GM19397 (cell line): ENCODE data around the gene IGF2BP2.
"Not testable (repeated sequence)": the region's sequence is repeated elsewhere in the genome, so short reads cannot be mapped to it uniquely, and the experiment has no call there.

Experiments
- ATAC-seq: cut with Tn5 transposase; IDR thresholded peaks from one replicate; pipeline ENCODE4 v1.9.1; 2021; ENCODE audit warnings: mild to moderate bottlenecking, moderate library complexity; ENCODE audit not compliant: unreplicated experiment

IGF2BP2 gene

DNA sequence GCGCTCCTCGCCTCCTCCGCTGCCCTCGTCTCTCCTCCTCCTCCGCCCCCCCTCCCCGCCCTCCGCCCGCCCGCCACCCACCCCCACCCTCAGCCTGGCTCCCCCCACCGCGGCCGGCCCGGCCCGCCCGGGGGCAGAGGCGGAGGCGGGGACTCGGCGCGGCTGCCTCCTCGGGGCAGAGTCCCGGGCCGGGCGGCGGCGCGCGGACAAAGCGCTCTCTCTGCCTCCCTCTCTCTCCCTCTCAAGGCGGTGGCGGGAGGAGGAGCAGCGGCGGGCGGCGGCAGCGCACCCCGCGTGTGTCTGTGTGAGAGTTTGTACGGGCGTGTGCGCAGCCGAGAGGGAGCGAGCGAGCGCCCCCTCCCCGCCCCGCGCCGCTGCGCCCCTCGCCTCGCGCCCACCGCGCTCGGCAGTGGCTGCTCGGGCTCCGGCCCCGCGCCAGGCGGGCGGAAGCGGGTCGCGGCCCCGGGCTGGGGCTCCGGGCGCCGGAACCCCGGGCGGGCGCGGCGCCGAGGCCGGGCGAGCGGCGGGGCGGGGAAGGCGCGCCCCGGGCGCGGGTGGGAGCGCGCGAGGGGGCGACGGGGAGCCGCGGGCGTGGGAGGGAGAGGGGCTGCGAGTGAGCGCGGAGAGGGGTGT lies at the start of gene IGF2BP2:
TSS of gene IGF2BP2 (minus strand) at position 37 of the 633 bp plus-strand sequence. CDS start 82 bp downstream, outside the sequence.
- peak; percentile 75 for ATAC-seq

DNA sequence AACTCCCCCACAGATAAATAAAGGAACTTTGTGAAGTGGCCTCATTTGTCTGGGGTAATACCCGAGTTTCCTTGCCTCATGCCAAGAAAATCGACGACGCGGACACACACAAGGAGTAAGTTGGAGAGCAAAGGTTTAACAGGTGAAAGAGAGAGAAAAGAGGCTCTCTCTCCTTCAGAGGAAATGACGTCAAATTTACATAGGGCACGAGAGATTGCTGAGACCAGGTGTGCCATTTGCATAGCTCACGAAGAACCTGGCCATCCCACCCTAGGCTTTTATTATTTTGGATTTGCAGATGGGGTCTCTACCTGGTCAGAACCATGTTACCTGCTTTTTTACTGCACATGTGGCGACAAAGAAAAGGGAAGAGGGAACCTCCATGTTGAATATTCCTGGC lies 49.3 kb upstream of the IGF2BP2 start:
- no peak for ATAC-seq

DNA sequence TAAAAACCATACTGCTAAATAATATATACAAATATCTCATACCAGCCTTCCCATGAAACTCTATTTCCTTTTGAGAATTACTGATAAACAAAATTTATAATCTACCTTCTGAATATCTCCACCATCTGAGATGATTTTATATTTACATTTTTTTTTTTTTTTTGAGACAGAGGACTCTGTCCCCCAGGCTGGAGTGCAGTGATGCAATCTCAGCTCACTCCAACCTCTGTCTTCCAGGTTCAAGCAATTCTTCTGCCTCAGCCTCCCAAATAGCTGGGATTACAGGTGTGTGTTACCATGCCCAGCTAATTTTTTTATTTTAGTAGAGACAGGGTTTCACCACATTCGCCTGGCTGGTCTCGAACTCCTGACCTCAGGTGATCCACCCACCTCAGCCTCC lies 42.8 kb upstream of the IGF2BP2 start:
- no peak for ATAC-seq

DNA sequence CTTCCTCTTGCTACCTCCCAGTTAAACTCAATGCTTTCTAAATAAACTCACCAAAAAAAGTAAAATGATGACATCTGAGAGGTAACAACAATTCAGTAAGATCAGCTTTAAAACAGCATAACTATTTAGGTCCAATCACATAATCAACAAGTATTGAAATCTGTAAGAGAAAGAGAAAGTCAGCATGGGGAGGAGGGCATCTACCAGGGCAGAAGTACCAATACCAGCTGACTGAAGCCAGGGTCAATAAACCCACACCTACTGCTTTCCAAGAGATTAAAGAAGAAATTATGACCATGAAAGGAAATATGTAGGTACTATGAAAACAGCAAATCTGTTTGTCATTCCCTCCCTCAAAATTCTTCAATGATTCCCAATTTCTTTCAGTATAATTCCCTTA lies 42.2 kb upstream of the IGF2BP2 start:
- no peak for ATAC-seq

DNA sequence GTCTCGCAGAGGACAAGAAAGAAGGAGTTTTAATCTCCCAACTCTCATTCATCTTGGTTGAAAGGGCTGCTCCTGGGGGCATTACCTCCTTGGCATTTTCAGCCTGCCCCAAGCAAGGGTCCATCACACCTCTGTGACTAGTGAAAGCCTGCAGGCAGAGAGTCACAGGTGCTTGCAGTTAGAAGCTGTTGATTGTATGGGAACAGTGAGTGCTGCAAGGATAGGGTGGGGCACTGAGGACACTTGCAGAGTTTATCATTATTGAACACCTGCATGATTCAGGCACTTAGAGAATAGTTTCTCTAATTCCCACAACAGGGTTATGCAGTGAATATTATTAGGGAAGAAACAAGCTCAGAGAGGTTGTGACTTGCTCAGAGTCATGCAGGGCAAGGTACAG lies 41.7 kb upstream of the IGF2BP2 start:
- ATAC-seq = no peak

DNA sequence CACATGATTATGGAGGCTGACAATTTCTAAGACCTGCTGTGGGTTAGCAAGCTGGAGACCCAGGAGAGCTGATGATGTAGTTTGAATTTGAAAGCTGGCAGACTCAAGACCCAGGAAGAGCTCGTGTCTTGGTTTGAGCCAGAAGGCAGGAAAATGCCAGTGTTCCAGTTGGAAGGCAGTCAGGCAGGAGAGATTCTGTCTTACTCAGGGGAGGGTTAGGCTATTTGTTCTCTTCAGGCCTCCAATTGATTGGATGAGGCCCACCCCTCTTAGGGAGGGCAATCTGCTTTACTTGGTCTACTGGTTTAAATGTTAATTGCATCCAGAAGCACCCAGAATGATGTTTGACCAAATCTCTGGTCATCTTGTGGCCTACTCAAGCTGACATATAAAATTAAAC lies 40.4 kb upstream of the IGF2BP2 start:
- ATAC-seq = no peak

DNA sequence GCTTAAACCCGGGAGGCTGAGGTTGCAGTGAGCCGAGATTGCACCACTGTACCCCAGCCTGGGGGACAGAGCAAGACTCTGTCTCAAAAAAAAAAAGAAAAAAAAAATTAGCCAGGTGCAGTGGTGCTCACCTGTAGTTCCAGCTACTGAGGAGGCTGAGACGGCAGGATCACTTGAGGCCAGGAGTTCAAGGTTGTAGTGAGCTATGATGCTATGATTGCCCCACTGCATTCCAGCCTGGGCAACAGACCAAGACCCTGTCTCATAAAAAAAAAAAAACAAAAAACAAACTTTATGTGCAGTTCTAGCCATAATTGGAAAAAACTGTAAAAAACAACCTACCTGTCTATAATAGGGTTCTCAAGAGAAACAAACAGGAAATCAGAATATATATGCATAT lies 39.9 kb upstream of the IGF2BP2 start:
- ATAC-seq = no peak

DNA sequence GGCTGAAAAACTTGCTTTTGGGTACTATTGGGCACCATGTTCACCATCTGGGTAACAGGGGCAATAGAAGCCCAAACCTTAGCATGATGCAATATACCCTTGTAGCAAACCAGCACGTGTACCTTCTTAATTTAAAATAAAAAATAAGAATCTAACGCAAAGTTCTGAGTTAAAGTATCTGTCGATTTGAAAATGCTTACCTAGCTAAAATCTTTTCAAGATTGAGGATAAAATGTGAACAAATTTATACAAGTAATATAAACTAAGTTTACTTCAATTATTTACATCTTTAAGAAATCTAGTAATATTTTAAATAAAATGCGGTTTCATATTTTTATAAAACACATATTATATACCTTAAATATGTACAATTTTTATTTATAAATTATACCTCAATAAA lies 38.1 kb upstream of the IGF2BP2 start:
- no peak for ATAC-seq

DNA sequence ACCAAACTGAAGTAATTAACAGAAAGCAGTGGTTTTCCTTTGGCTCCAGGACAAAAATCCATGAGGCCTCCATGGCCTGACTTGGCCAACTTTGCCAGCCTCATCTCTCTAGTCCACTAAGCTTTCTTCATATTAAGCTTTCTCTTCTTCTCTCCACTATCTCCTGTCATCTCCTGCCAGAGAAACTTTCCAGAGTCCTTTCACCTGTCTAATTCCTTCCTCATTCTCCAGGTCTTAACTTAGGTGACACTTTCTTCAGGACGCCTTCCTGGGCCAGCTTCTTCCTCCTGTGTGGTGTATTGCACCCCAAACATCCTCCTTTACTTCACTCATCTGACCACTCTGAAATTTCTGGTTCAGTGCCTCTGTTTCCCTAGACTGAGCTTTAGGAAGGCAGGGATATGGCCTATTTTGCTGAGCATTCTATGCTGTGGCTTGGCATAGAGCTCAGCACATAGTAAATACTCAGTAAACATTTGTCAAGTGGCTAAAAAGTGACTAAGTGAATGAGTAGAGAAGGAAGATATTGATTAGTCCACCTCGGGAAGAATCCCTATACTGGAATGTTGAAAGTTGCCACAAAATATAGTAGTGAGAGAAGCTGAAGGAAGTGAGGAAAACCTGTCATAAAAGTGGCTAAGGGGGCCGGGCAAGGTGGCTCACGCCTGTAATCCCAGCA lies 34.6 kb upstream of the IGF2BP2 start:
- no peak for ATAC-seq

DNA sequence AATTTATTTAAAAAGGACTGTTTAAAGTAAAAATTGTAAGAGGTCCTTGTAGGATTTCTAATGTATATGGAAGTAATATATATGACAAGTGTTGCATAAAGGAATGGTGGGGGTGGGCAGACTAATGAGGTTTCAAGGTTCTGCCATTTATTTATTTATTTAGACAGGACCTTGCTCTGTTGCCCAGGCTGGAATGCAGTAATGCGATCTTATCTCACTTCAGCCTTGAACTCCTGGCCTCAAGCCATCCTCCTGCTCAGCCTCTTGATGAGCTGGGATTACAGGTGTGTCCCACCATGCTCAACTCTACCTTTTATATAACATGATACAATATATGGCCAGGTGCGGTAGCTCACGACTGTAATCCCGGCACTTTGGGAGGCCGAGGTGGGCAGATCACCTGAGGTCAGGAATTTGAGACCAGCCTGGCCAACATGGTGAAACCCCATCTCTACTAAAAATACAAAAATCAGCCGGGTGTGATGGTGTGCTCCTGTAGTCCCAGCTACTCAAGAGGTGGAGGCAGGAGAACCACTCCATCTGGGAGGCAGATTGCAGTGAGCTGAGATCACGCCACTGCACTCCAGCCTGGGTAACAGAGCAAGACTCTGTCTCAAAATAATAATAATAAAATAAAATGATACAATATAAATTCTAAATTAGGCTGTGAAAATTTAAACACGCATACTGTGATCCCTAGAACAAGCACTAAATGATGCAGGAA lies 33.8 kb upstream of the IGF2BP2 start:
- no peak for ATAC-seq

DNA sequence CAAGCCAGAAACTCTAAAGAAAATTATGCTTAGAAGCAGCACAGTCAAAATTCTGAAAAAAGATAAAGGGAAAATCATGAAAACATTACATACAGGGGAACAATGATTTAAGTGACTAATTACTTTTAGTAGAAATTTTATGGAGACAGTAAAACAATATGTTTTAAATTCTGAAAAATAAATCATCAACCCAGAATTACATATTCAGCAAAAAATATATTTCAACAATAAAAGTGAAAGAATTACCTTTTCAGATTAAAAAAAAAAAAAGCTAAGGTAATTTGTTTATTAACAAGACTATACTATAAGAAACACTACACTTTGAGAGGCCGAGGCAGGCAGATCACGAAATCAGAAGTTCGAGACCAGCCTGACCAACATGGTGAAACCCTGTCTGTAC lies 32.4 kb upstream of the IGF2BP2 start:
- no peak for ATAC-seq

DNA sequence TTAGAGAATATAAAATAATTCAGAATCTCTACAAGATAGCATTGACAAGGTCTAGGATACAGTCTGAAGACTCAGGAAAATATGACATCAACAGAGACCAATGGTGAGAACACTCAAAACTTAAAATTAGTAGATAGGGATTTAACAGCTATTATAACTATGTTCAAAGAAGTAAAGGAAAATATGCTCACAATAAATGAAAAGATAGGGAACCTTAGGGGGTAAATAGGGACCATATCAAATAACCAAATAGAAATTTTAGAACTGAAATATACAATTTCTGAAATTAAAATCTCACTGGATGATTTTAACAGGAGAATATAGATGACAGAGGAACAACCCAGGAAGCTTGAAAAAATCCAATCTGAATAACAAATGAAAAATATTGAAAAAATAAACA lies 31.8 kb upstream of the IGF2BP2 start:
- no peak for ATAC-seq

DNA sequence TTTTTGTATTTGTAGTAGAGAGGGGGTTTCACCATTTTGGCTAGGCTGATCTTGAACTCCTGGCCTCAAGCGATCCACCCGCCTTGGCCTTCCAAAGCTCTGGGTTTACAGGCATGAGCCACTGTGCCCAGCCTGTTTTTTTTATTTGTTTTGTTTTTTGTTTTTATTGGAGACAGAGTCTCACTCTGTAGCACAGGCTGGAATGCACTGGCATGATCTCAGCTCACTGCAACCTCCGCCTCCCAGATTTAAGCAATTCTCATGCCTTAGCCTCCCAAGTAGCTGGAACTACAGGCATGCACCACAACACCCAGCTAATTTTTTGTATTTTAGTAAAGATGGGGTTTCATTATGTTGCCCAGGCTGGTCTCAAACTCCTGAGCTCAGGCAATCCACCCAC lies 28.9 kb upstream of the IGF2BP2 start:
- not testable (repeated sequence) for ATAC-seq

DNA sequence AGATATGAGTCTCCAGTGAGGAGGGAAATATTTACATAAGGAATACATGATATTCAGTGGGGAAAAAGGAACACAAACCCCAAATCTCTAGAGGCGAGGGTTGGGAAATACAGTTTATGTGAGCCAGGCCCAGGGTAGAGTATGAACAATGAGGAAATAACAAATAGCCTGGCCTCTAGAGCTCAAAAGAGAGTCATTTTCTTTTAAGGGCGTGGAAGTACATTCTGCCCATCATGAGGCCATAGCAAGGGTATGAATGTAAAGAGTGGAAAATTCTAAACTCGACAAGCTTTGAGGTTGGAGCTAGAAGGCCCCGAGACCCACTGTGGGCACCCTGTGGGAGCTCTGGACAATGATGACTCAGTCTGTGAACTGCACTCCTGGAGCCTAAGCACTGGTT lies 27.8 kb upstream of the IGF2BP2 start:
- no peak for ATAC-seq

DNA sequence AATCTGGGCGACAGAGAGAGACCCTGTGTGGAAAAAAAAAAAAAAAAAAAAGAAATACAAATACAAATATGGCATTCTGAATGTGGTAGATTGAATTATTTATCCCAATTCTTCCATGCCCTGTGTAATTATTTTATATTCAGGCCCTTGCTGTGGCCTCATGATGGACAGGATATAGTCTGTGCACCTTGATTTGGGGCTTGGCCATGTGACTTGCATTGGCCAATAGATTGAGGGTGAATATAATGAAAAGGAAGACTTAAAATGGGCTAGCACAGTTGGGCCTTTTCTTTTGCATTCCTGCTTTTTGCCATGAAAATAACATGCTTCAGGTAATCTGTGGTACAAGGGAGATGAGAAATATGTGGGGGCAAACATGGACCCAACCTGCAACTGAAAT lies 27.1 kb upstream of the IGF2BP2 start:
- ATAC-seq = no peak

DNA sequence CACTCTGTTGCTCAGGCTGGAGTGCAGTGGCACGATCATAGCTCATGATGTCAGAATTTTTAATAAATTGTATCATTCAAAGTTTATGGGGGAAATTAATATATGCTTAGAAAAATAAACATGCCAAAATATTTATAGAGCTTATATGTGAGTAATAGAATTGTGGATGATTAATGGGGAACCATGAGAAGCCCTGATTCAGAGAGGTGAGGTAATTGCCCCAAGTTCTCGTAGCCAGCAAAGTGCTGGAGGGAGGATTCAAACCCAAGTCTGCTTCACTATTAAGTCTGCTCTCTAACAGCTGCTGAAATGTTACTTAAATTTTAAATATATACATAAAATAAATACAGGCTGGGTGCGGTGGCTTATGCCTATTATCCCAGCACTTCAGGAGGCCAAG lies 26.2 kb upstream of the IGF2BP2 start:
- ATAC-seq = no peak

DNA sequence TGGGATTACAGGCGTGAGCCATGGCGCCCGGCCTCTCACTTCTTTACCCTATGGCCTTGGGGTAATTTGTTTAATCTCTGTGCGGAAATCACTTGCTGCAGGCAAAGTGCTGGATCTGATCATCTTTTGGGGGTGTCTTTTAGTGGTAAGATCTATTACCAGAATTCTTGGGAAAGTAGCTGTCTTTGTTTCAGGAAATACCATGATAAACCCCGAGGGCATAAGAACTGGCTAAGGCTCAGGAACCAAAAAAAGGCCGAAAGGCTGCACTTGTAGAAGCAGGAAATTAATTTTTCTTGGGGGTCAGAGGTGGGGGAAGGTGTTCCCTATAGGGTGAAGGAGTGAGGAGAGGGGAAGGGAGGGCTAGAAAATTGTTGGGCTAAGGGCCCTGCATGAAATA lies 22.7 kb upstream of the IGF2BP2 start:
- ATAC-seq = no peak

DNA sequence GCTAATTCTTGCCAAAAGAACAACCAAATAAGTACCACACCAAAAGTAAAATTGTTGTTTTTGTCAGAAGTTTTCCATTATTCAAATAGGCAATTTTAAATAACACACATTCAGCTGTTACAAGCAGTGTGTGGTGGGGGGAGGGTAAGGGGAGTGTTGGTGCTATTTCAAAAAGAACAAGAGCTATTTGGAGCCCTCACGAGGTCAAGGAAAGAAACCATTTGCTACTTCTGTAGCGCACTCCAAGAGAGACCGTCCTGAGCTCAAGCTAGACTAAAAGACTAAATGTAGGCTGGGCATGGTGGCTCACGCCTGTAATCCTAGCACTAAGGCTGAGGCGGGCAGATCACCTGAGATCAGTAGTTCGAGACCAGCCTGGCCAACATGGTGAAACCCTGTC lies 21.2 kb upstream of the IGF2BP2 start:
- ATAC-seq = no peak

DNA sequence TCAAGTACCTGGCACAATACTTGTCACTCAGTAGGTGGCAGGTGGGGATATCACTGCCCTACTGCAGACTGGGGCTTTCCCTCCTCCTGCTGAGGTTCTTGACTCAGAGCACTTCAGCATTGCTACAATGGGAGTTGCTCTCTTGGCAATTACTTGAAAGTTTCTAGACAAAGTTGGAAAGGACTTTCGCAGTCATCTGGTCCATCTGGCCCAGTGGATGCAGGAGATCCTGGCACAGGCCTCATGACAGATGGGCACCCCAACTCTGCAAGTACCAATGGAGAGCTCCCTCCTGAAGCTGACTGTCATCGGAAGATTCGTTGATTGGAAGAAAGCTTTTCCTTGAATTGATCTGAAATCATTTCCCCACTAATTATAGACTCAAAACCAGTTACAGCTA lies 19.2 kb upstream of the IGF2BP2 start:
- no peak for ATAC-seq

DNA sequence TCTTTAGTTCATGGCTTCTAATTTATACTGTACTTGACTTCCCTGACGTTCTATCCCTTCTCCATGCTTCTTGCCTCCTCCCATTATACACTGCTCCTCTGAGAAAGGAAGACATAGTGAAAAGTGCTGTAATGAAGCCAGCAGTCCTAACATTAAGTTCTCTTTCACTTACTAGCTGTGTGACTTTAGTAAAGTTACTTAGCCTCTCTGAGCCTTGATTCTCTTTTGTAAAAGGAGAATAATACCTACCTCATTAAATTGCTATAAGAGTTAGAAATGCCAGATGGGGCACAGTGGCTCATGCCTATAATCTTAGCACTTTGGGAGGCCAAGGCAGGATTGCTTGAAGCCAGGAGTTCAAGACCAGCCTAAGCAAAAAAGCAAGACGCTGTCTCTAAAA lies 18.8 kb upstream of the IGF2BP2 start:
- no peak for ATAC-seq

DNA sequence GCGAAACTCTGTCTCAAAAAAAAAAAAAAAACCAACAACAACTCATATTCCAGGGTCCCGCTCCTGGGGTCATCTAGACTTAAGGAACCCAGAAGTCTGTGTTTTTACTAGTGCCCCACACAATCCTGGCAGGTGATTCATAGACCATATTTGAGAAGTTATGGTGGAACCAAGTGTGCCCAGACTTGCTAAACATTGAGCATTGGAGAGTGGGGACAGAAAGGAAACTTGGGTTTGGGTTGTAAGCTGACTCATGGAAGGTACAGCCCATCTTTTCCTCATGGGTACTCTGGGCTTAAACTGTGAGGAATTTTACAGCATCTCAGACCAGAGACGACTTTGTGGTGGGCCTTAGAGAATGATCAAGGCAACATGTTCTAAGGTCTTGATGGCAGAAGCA lies 18.3 kb upstream of the IGF2BP2 start:
- ATAC-seq = no peak

DNA sequence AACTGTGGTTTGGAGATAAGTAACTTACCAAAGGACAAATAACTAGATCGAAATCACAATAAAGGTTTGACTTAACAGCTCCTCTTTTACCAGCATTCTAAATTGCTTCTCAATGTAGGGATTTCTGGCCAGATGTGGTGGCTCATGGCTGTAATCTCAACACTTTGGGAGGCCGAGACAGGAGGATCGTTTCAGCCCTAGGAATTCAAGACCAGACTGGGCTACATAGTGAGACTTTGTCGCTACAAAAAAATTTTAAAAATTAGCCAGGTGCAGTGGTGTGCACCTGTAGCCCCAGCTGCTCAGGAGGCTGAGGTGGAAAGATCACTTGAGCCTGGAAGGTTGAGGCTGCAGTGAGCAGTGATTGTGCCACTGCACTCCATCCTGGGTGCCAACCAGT lies 17.4 kb upstream of the IGF2BP2 start:
- ATAC-seq = no peak
